Testis (tissue), 3 donors: ENCODE measurements around the gene COL4A1. TPM values are rescaled to one million over a fixed set of nuclear protein-coding genes. Genes with fewer than 3 reads are reported as not detected.

Experiments used
- DNase-seq: peaks from one replicate; pipeline ENCODE4 v3.0.0-alpha.2; 2019
- H3K27ac ChIP-seq, 2 donors: fragments of 200-600 bp; sonication (generic); one replicate each; pipeline ENCODE4 v1.5.1; 2019
- H3K27me3 ChIP-seq: fragments of 200-600 bp; sonication (generic); one replicate; pipeline ENCODE4 v1.5.1; 2019
- H3K36me3 ChIP-seq: fragments of 200-600 bp; sonication (generic); one replicate; pipeline ENCODE4 v1.5.1; 2017; ENCODE audit warnings: low read depth; ENCODE audit errors: missing control alignments
- H3K4me1 ChIP-seq: fragments of 200-600 bp; sonication (generic); one replicate; pipeline ENCODE4 v1.5.1; 2019
- H3K4me3 ChIP-seq, 2 donors: fragments of 200-600 bp; sonication (generic); one replicate each; pipeline ENCODE4 v1.5.1; 2017 to 2019
- H3K9me3 ChIP-seq: fragments of 200-600 bp; sonication (generic); one replicate; pipeline ENCODE4 v1.5.1; 2017
- POLR2A ChIP-seq: fragments of 450-650 bp; IDR thresholded peaks from one replicate; pipeline ENCODE4 v1.6.1; 2017; ENCODE audit warnings: antibody characterized with exemption, mild to moderate bottlenecking, moderate library complexity
- WGBS, 2 donors: methylation state at CpG; one replicate each; pipeline ENCODE4 v1.1.5; 2018; 5-methylcytosine and 5-hydroxymethylcytosine counted together
- intact Hi-C: fragments of 100-400 bp; cut with DNase I; formaldehyde crosslinking; loops from one replicate; pipeline ENCODE4 v1.15.1; 2023; ENCODE audit warnings: low total_unique reads
- polyA plus RNA-seq: library from polyadenylated mRNA; stranded (reverse); fragments of 350-450 nt; fragmentation: Illumina TruSeq; extraction: RNeasy Lipid Tissue Mini Kit (QIAGEN cat#74804); gene quantifications from one replicate; pipeline ENCODE4 v1.2.3, GENCODE V29; 2014; ENCODE audit warnings: low read depth, low replicate concordance; ENCODE audit not compliant: insufficient read depth
- total RNA-seq, 2 donors: library from RNA; depleted of rRNA; stranded (reverse); fragments of >200 nt; gene quantifications; one replicate each; pipeline ENCODE4 v1.2.3, GENCODE V29; 2016
- TF ChIP-seq, protein P1 (sequence below), 3 experiments: fragments of 450-650 bp in 2 of 3; fragments of 200-600 bp in 1 of 3; sonication (generic) in 1 of 3; IDR thresholded peaks; one replicate each; pipeline ENCODE4 v1.5.1; 2016 to 2019; ENCODE audit warnings: antibody characterized with exemption in 3 of 3, mild to moderate bottlenecking in 2 of 3, moderate library complexity in 1 of 3

Gene COL4A1
- total and polyA plus RNA-seq, 3 donors from 2014 or later, result 35.5 to 43.0 (median 39.0) TPM

DNA sequence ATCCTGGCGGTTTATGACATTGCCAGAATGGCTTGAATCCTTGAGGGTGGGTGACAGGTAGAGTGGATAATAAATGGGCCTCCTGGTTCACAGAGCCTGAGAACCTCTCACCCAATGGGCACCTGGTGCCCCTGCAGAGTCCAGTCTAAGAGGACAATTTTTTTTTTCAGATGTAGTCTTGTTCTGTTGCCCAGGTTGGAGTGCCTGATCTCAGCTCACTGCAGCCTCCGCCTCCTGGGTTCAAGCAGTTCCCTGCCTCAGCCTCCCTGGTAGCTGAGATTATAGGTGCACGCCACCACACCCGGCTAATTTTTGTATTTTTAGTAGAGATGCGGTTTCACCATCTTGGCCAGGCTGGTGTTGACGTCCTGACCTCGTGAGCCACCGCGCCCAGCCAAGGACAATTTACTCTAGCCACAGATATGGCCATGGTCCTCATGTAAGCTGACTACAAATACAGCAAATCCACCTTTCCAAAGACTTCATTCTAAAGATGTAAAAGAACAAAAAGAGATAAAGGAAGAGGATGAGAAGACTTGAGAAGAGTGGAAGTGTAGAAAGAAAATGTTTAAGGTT, 33.1 kb upstream of the COL4A1 start:
- 75 to 82% methylated on average over 9 of the region's 9 CpGs for WGBS, 2 donors
- TF ChIP-seq POLR2A, result no peak
- TF ChIP-seq, protein P1, sequence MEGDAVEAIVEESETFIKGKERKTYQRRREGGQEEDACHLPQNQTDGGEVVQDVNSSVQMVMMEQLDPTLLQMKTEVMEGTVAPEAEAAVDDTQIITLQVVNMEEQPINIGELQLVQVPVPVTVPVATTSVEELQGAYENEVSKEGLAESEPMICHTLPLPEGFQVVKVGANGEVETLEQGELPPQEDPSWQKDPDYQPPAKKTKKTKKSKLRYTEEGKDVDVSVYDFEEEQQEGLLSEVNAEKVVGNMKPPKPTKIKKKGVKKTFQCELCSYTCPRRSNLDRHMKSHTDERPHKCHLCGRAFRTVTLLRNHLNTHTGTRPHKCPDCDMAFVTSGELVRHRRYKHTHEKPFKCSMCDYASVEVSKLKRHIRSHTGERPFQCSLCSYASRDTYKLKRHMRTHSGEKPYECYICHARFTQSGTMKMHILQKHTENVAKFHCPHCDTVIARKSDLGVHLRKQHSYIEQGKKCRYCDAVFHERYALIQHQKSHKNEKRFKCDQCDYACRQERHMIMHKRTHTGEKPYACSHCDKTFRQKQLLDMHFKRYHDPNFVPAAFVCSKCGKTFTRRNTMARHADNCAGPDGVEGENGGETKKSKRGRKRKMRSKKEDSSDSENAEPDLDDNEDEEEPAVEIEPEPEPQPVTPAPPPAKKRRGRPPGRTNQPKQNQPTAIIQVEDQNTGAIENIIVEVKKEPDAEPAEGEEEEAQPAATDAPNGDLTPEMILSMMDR (IDR thresholded peaks at IDR 0.05), result no peak
- Histone ChIP-seq H3K27ac (peak overlapping the region; percentile 81 to 82), H3K9me3 (no peaks in the 10 kb centered on the region), H3K4me1 (peaks cover 45% of the 10 kb centered on the region), H3K27me3 (no peaks in the 10 kb centered on the region), H3K4me3 (no peak overlapping the region), H3K36me3 (no peaks in the 10 kb centered on the region)
- no peak for DNase-seq
- intact Hi-C loops, result loop anchor here (10.0 kb wide), 1 partner anchor 65 kb away; no protein-coding TSS in a partner anchor

DNA sequence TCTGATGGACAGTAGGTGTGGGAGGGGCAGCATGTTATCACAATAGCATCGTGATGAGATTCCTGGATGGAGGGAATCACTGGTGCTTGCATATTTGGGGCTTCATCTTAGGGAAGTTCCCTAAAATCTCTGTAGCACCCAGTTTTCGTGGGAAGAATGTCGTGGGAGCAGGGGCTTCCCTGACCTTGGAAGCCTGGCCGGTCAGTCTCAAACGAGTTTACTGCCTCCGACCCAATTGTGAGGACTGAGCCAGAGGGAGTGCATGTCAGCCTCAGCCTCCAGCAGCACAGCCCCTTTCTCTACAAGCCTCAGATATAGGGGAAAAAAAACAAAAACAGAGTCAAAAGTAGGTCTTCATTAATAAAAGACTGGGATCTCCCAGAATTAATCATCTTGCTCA, 32.3 kb upstream of the COL4A1 start:
- Histone ChIP-seq H3K4me1 (peaks cover 45% of the 10 kb centered on the region), H3K4me3 (no peak overlapping the region), H3K27ac (peak overlapping the region; percentile 27 to 81), H3K9me3 (no peaks in the 10 kb centered on the region), H3K36me3 (no peaks in the 10 kb centered on the region), H3K27me3 (no peaks in the 10 kb centered on the region)
- no peak for DNase-seq
- WGBS, 2 donors, result 37 to 40% methylated on average over 6 of the region's 6 CpGs
- intact Hi-C loops, result no loop called here
- TF ChIP-seq, protein P1 (IDR thresholded peaks at IDR 0.05), result no peak
- TF ChIP-seq POLR2A, result no peak

GRCh38 chr13:110338441-110339101, 31.6 kb upstream of the COL4A1 start:
- Histone ChIP-seq H3K9me3 (no peaks in the 10 kb centered on the region), H3K4me1 (peaks cover 45% of the 10 kb centered on the region), H3K27ac (peak overlapping the region; percentile 27 to 81), H3K36me3 (no peaks in the 10 kb centered on the region), H3K4me3 (no peak overlapping the region), H3K27me3 (no peaks in the 10 kb centered on the region)
- intact Hi-C loops, result no loop called here
- TF ChIP-seq, protein P1 (IDR thresholded peaks at IDR 0.05), result no peak
- no peak for TF ChIP-seq POLR2A
- WGBS, 2 donors, result 22 to 24% methylated on average over 13 of the region's 13 CpGs
- peak; percentile 79 for DNase-seq

GRCh38 chr13:110337247-110337646, 30.3 kb upstream of the COL4A1 start:
- peaks cover 45% of the 10 kb centered on the region for H3K4me1 ChIP-seq

More at GRCh38 chr13:110337247-110337646, 30.3 kb upstream of the COL4A1 start:
- TF ChIP-seq POLR2A, result no peak
- TF ChIP-seq, protein P1 (IDR thresholded peaks at IDR 0.05), result no peak
- Histone ChIP-seq H3K27me3 (no peaks in the 10 kb centered on the region), H3K36me3 (no peaks in the 10 kb centered on the region), H3K27ac (peak overlapping the region; percentile 27 to 81), H3K4me3 (no peak overlapping the region), H3K9me3 (no peaks in the 10 kb centered on the region)
- intact Hi-C loops, result no loop called here
- no peak for DNase-seq
- WGBS, 2 donors, result 58 to 69% methylated on average over 7 of the region's 7 CpGs
